ENCODE data around the gene IL37.
"Not testable (repeated sequence)": the region's sequence is repeated elsewhere in the genome, so short reads cannot be mapped to it uniquely, and the experiment has no call there.

Gene IL37

GRCh38 chr2:112891385-112891831 is 19.6 kb upstream of the IL37 start:
- DNase-seq = no peak

- no peak for DNase-seq
These were observed 17.2 kb upstream of the IL37 start for GRCh38 chr2:112893752-112894151.

- no peak for DNase-seq
These were observed 13.9 kb upstream of the IL37 start for GRCh38 chr2:112896909-112897623.

GRCh38 chr2:112897624-112897978 is 13.4 kb upstream of the IL37 start:
- DNase-seq = no peak

GRCh38 chr2:112901431-112902065 is 9.4 kb upstream of the IL37 start:
- DNase-seq = not testable (repeated sequence)

GRCh38 chr2:112902816-112903215 is 8.1 kb upstream of the IL37 start:
- no peak for DNase-seq

- DNase-seq = no peak
These were observed 6.1 kb upstream of the IL37 start for GRCh38 chr2:112904883-112905282.

- DNase-seq = no peak
These were observed 4.7 kb upstream of the IL37 start for GRCh38 chr2:112906276-112906675.

- DNase-seq = no peak
These were observed 3.7 kb upstream of the IL37 start for GRCh38 chr2:112907001-112907949.

- not testable (repeated sequence) for DNase-seq
These were observed 2.4 kb upstream of the IL37 start for GRCh38 chr2:112908559-112908958.

- no peak for DNase-seq
These were observed 746 bp upstream of the IL37 start for GRCh38 chr2:112910219-112910618.

GRCh38 chr2:112912403-112912802 is 1.4 kb downstream of the IL37 start:
- DNase-seq = no peak

- DNase-seq = no peak
These were observed 4.6 kb downstream of the IL37 start for GRCh38 chr2:112915300-112916144.

GRCh38 chr2:112916145-112916571 is 5.2 kb downstream of the IL37 start:
- peak; percentile 49 for DNase-seq

- DNase-seq = peak; percentile 47
These were observed 5.8 kb downstream of the IL37 start for GRCh38 chr2:112916625-112917247.

GRCh38 chr2:112917856-112918255 is 6.9 kb downstream of the IL37 start:
- no peak for DNase-seq

GRCh38 chr2:112918256-112918655 is 7.3 kb downstream of the IL37 start:
- DNase-seq = no peak

- DNase-seq = no peak
These were observed 8.1 kb downstream of the IL37 start for GRCh38 chr2:112919086-112919485.

- peak; percentile 65 for DNase-seq
These were observed 10.1 kb downstream of the IL37 start for GRCh38 chr2:112920923-112921532.

- no peak for DNase-seq
These were observed 11.0 kb downstream of the IL37 start for GRCh38 chr2:112921982-112922381.

- DNase-seq = no peak
These were observed 12.4 kb downstream of the IL37 start for GRCh38 chr2:112923237-112923966.

Measured in activated CD4-positive, alpha-beta T cell treated with anti-CD3 and anti-CD28 coated beads, Interleukin-2, Interleukin-6, amounts not matched to agents 100 ng/mL and 50 ng/mL, durations not matched to agents 16 hours and 8 hours (primary cell).